Calu3 (cell line): ENCODE data around the gene FRMD6. TPM values are rescaled to one million over a fixed set of nuclear protein-coding genes. Genes with fewer than 3 reads are reported as not detected.

ENCODE experiments used
- BruUV-seq: library from RNA; stranded (reverse); fragments of 400-500 nt; replicated peaks from 2 replicates; lab custom pipeline; 2021; lab: Mats Ljungman, UMichigan
- CTCF ChIA-PET: fragments of 300-600 bp; sonication (Branson Sonifier 250); formaldehyde crosslinking; loops from one replicate; lab custom pipeline; 2022; ENCODE audit warnings: antibody characterized with exemption; lab: Charles Lee
- DNase-seq: peaks from one replicate; pipeline ENCODE4 v3.0.0; 2022
- H3K27ac Mint-ChIP-seq: one replicate; pipeline ENCODE4 v1.8.0; 2022; ENCODE audit warnings: mixed read lengths; ENCODE audit not compliant: unreplicated experiment
- H3K27me3 Mint-ChIP-seq: one replicate; pipeline ENCODE4 v1.8.0; 2022; ENCODE audit warnings: mixed read lengths; ENCODE audit not compliant: unreplicated experiment
- H3K36me3 Mint-ChIP-seq: one replicate; pipeline ENCODE4 v1.8.0; 2022; ENCODE audit warnings: mild to moderate bottlenecking, moderate library complexity, mixed read lengths; ENCODE audit not compliant: insufficient read depth, unreplicated experiment
- H3K4me1 Mint-ChIP-seq: one replicate; pipeline ENCODE4 v1.8.0; 2022; ENCODE audit warnings: mild to moderate bottlenecking, low read depth, mixed read lengths; ENCODE audit not compliant: unreplicated experiment
- H3K4me3 Mint-ChIP-seq: one replicate; pipeline ENCODE4 v1.8.0; 2022; ENCODE audit warnings: mild to moderate bottlenecking, low read depth, moderate library complexity, mixed read lengths; ENCODE audit not compliant: unreplicated experiment
- H3K9me3 Mint-ChIP-seq: one replicate; pipeline ENCODE4 v1.8.0; 2022; ENCODE audit warnings: low read depth, mixed read lengths; ENCODE audit not compliant: unreplicated experiment
- CTCF ChIP-seq: fragments of 200-600 bp; IDR thresholded peaks from one replicate; pipeline ENCODE4 v1.8.0; 2022; ENCODE audit warnings: antibody characterized with exemption; ENCODE audit not compliant: unreplicated experiment
- intact Hi-C: fragments of 100-400 bp; cut with micrococcal nuclease; formaldehyde crosslinking; loops from one replicate; pipeline ENCODE4 v1.10.0; 2022; ENCODE audit not compliant: unreplicated experiment
- total RNA-seq: library from RNA; stranded (reverse); gene quantifications from 2 replicates; pipeline ENCODE4 v1.2.3, GENCODE V29; 2022

Gene FRMD6
- total RNA-seq, 1 experiment from 2014 or later: 33.3 TPM

GRCh38 chr14:51727526-51727925, 75.8 kb downstream of the FRMD6 start:
- Mint-ChIP-seq H3K4me1 (no peaks in the 10 kb centered on the region), H3K36me3 (no peaks in the 10 kb centered on the region), H3K4me3 (no peak overlapping the region), H3K9me3 (no peaks in the 10 kb centered on the region), H3K27me3 (no peaks in the 10 kb centered on the region), H3K27ac (no peak overlapping the region)
- TF ChIP-seq CTCF: no peak
- no peak for DNase-seq
- CTCF ChIA-PET: no interaction called here
- intact Hi-C loops: no loop called here
- BruUV-seq: no TSS peak

- H3K36me3 Mint-ChIP-seq: no peaks in the 10 kb centered on the region
- H3K27me3 Mint-ChIP-seq: no peaks in the 10 kb centered on the region
- TF ChIP-seq CTCF: no peak
- intact Hi-C loops: no loop called here
- CTCF ChIA-PET: no interaction called here
- no peaks in the 10 kb centered on the region for H3K9me3 Mint-ChIP-seq
- no peak overlapping the region for H3K27ac Mint-ChIP-seq
- no TSS peak for BruUV-seq
- no peak overlapping the region for H3K4me3 Mint-ChIP-seq
- H3K4me1 Mint-ChIP-seq: no peaks in the 10 kb centered on the region
- no peak for DNase-seq
Measured at GRCh38 chr14:51730098-51730497, 78.4 kb downstream of the FRMD6 start.

- Mint-ChIP-seq H3K36me3 (no peaks in the 10 kb centered on the region), H3K4me1 (no peaks in the 10 kb centered on the region), H3K27ac (no peak overlapping the region), H3K9me3 (no peaks in the 10 kb centered on the region), H3K4me3 (no peak overlapping the region), H3K27me3 (no peaks in the 10 kb centered on the region)
- CTCF ChIA-PET: no interaction called here
- no TSS peak for BruUV-seq
- TF ChIP-seq CTCF: no peak
- no peak for DNase-seq
- intact Hi-C loops: no loop called here
Measured at GRCh38 chr14:51730684-51731083, 79.0 kb downstream of the FRMD6 start.

- intact Hi-C loops: no loop called here
- Mint-ChIP-seq H3K9me3 (no peaks in the 10 kb centered on the region), H3K27ac (no peak overlapping the region), H3K4me1 (peaks cover 7% of the 10 kb centered on the region), H3K4me3 (no peak overlapping the region), H3K27me3 (no peaks in the 10 kb centered on the region), H3K36me3 (no peaks in the 10 kb centered on the region)
- CTCF ChIA-PET: no interaction called here
- BruUV-seq: no TSS peak
- TF ChIP-seq CTCF: no peak
- DNase-seq: no peak
Measured at GRCh38 chr14:51732494-51733112, 80.9 kb downstream of the FRMD6 start.
